ENCODE data around the gene ANO1. TPM values are rescaled to one million over a fixed set of nuclear protein-coding genes. Genes with fewer than 3 reads are reported as not detected.
A peak's percentile ranks its signal among the peaks of the same experiment; 100 is the strongest.

Gene ANO1
- polyA plus RNA-seq, 2 of the 4 experiments (the other 2 are of a cell fraction) = 0.27 to 0.44 TPM

GRCh38 chr11:70084046-70084984 is 6.2 kb downstream of the ANO1 start (continued):
- TF ChIP-seq JUNB (IDR thresholded peaks at IDR 0.05) = no peak
- no peak for TF ChIP-seq NR3C1 (IDR thresholded peaks at IDR 0.05)
- TF ChIP-seq RCOR1 (IDR thresholded peaks at IDR 0.05; ENCODE audit: low read depth, low read length) = no peak
- no peak for TF ChIP-seq MYC (IDR thresholded peaks at IDR 0.05; ENCODE audit: borderline replicate concordance, low read length)

- TF ChIP-seq FOSL2 (IDR thresholded peaks at IDR 0.05) = no peak
- no peak for TF ChIP-seq FOSL2 (CRISPR knock-in tag; IDR thresholded peaks at IDR 0.05)
- no peak for TF ChIP-seq RFX5 (IDR thresholded peaks at IDR 0.05)
- TF ChIP-seq JUNB (IDR thresholded peaks at IDR 0.05) = no peak
- TF ChIP-seq HOXA7 (CRISPR knock-in tag; IDR thresholded peaks at IDR 0.05) = no peak
- ChIA-PET CTCF (interaction anchor here (1.0 to 1.1 kb wide), 2 partner anchors 23 to 171 kb away, joined by 3 read pairs; no protein-coding TSS in a partner anchor), POLR2A (no interaction called here)
- DNase-seq (ENCODE audit: low read depth in 1 of 2, low spot score in 1 of 2) (no peak), ATAC-seq (no peak), FAIRE-seq (no peak)
- no peak overlapping the region for H3K4me2 ChIP-seq
- no peak overlapping the region for H3K4me3 ChIP-seq
- no peak overlapping the region for H3K27ac ChIP-seq
- no peaks in the 10 kb centered on the region for H3K9me3 ChIP-seq
- WGBS (ENCODE audit: missing lambda C conversion rate) = 63% methylated on average over 18 of the region's 30 CpGs
- H3K4me1 ChIP-seq = no peaks in the 10 kb centered on the region
Observed at GRCh38 chr11:70085815-70086769, 8.0 kb downstream of the ANO1 start.

- Histone ChIP-seq H3K4me2 (no peak overlapping the region), H3K27ac (no peak overlapping the region), H3K4me3 (no peak overlapping the region), H3K9me3 (no peaks in the 10 kb centered on the region), H3K4me1 (no peaks in the 10 kb centered on the region)
- no peak for DNase-seq (ENCODE audit: low read depth in 1 of 2, low spot score in 1 of 2)
- ChIA-PET CTCF (interaction anchor here (0.7 to 1.1 kb wide), 6 partner anchors 8 to 178 kb away, joined by 3 to 4 read pairs (median 3); no protein-coding TSS in a partner anchor), POLR2A (no interaction called here)
- FAIRE-seq = no peak
- TF ChIP-seq FOSL2 (IDR thresholded peaks at IDR 0.05) (no peak), FOSL2 (CRISPR knock-in tag; IDR thresholded peaks at IDR 0.05) (no peak), RAD21 (conservative IDR thresholded peaks at IDR 0.05 in 1 of 2, IDR thresholded peaks at IDR 0.05 in 1 of 2) (peak in 1 of 2 experiments; percentile 53; a peak in 2 of 5 replicates), REST (IDR thresholded peaks at IDR 0.05) (no peak), TP53 (CRISPR knock-in tag; IDR thresholded peaks at IDR 0.05) (no peak), EHF (CRISPR knock-in tag; IDR thresholded peaks at IDR 0.05) (no peak), SREBF2 (IDR thresholded peaks at IDR 0.05) (no peak), RARB (CRISPR knock-in tag; IDR thresholded peaks at IDR 0.05) (no peak)
- 67% methylated on average over 12 of the region's 32 CpGs for WGBS (ENCODE audit: missing lambda C conversion rate)
- ATAC-seq = peak in 1 of 2 experiments; percentile 61; a peak in 3 of 6 replicates
Observed at GRCh38 chr11:70087446-70088167, 9.5 kb downstream of the ANO1 start.

Data from A549 (cell line).